PC-9 (cell line): ENCODE data around the gene SUOX. TPM values are rescaled to one million over a fixed set of nuclear protein-coding genes. Genes with fewer than 3 reads are reported as not detected.

Source experiments
- Bru-seq: library from RNA; stranded (reverse); fragments of 400-500 nt; gene quantifications from one replicate; lab custom pipeline; 2021; lab: Mats Ljungman, UMichigan
- BruChase-seq, 2 experiments: library from RNA; stranded (reverse); fragments of 400-500 nt; gene quantifications; one replicate each; lab custom pipeline; 2021; lab: Mats Ljungman, UMichigan
- BruUV-seq: library from RNA; stranded (reverse); fragments of 400-500 nt; replicated peaks from 2 replicates; lab custom pipeline; 2021; lab: Mats Ljungman, UMichigan
- CTCF ChIA-PET: fragments of 300-600 bp; sonication (Branson Sonifier 250); formaldehyde crosslinking; loops from one replicate; lab custom pipeline; 2022; ENCODE audit warnings: antibody characterized with exemption; lab: Charles Lee
- POLR2A ChIA-PET: fragments of 300-600 bp; sonication (Branson Sonifier 250); formaldehyde crosslinking; loops from one replicate; lab custom pipeline; 2022; ENCODE audit warnings: antibody characterized with exemption; ENCODE audit not compliant: unreplicated experiment; lab: Charles Lee
- DNase-seq, 2 experiments: peaks; one replicate each; pipeline versions ENCODE4 v3.0.0 to v3.0.0-alpha.2; 2015 to 2022; ENCODE audit warnings: mixed read lengths in 1 of 2
- H2AFZ ChIP-seq: fragments of 200-600 bp; sonication (generic); 2 replicates; pipeline ENCODE4 v1.8.1; 2017; ENCODE audit warnings: antibody characterized with exemption
- H3F3A ChIP-seq: fragments of 200-600 bp; sonication (generic); 2 replicates; pipeline ENCODE4 v1.8.1; 2017; ENCODE audit warnings: antibody characterized with exemption, mild to moderate bottlenecking, low read depth; ENCODE audit not compliant: insufficient read depth
- H3K27ac ChIP-seq: fragments of 200-600 bp; sonication (generic); 2 replicates; pipeline ENCODE4 v1.6.1; 2016; ENCODE audit warnings: mixed run types
- H3K27me3 ChIP-seq: fragments of 200-600 bp; sonication (generic); 2 replicates; pipeline ENCODE4 v1.6.1; 2016; ENCODE audit warnings: low read depth, mixed run types; ENCODE audit not compliant: insufficient read depth
- H3K36me3 ChIP-seq: fragments of 200-600 bp; sonication (generic); 2 replicates; pipeline ENCODE4 v1.6.1; 2016; ENCODE audit warnings: low read depth, mixed run types
- H3K4me1 ChIP-seq: fragments of 200-600 bp; sonication (generic); replicated peaks from 2 replicates; pipeline ENCODE4 v1.6.1; 2016; ENCODE audit warnings: mixed run types; ENCODE audit not compliant: insufficient read depth
- H3K4me2 ChIP-seq: fragments of 200-600 bp; sonication (generic); 2 replicates; pipeline ENCODE4 v1.6.1; 2017; ENCODE audit warnings: mixed run types
- H3K4me3 ChIP-seq: fragments of 200-600 bp; sonication (generic); 2 replicates; pipeline ENCODE4 v1.6.1; 2016; ENCODE audit warnings: mixed run types
- H3K79me2 ChIP-seq: fragments of 200-600 bp; sonication (generic); 2 replicates; pipeline ENCODE4 v1.6.1; 2017; ENCODE audit warnings: low read depth, mixed run types
- H3K9me2 ChIP-seq: fragments of 200-600 bp; sonication (generic); 2 replicates; pipeline ENCODE4 v1.8.1; 2017; ENCODE audit warnings: mild to moderate bottlenecking; ENCODE audit not compliant: insufficient read depth
- H3K9me3 ChIP-seq: fragments of 200-600 bp; sonication (generic); 2 replicates; pipeline ENCODE4 v1.8.1; 2016; ENCODE audit warnings: low read depth; ENCODE audit not compliant: insufficient read depth
- H4K20me1 ChIP-seq: fragments of 200-600 bp; sonication (generic); 2 replicates; pipeline ENCODE4 v1.8.1; 2017; ENCODE audit not compliant: insufficient read depth
- CTCF ChIP-seq: fragments of 200-600 bp; sonication (generic); conservative IDR thresholded peaks from 2 replicates; pipeline ENCODE4 v1.6.1; 2017; ENCODE audit warnings: mixed run types, antibody characterized with exemption, mild to moderate bottlenecking, moderate library complexity
- EZH2 ChIP-seq: fragments of 200-600 bp; sonication (generic); IDR thresholded peaks from 2 replicates; pipeline ENCODE4 v1.8.0; 2017; ENCODE audit warnings: antibody characterized with exemption, low read depth
- intact Hi-C: fragments of 100-400 bp; cut with micrococcal nuclease; formaldehyde crosslinking; loops from one replicate; pipeline ENCODE4 v1.10.0; 2022; ENCODE audit not compliant: unreplicated experiment
- long read RNA-seq: library from polyadenylated mRNA; stranded (forward); transcript quantifications from one replicate; pipeline ENCODE4 v2.0.0, GENCODE V29; 2022
- total RNA-seq: library from RNA; stranded (reverse); gene quantifications from 2 replicates; pipeline ENCODE4 v1.2.3, GENCODE V29; 2021

Gene SUOX
- 20.4 and 22.7 TPM in 2 replicates for total RNA-seq
- percentile 54 among the genes with signal in this experiment for Bru-seq, nascent RNA
- BruChase-seq, experiment 1, labeled RNA remaining after a 2-hour chase, result percentile 63 among the genes with signal in this experiment
- BruChase-seq, experiment 2, labeled RNA remaining after a 6-hour chase, result percentile 66 among the genes with signal in this experiment
- long read RNA-seq, transcript SUOX-204 (6 exons, 2,394 nt), result major isoform, 9 of 24 reads
- long read RNA-seq, transcript SUOX-201 (5 exons, 2,364 nt), result minor isoform, 8 of 24 reads
- long read RNA-seq, partial matches to known transcripts, result 1 of 24 reads
- long read RNA-seq, other reads (novel, unspliced or antisense), result 5 of 24 reads

DNA sequence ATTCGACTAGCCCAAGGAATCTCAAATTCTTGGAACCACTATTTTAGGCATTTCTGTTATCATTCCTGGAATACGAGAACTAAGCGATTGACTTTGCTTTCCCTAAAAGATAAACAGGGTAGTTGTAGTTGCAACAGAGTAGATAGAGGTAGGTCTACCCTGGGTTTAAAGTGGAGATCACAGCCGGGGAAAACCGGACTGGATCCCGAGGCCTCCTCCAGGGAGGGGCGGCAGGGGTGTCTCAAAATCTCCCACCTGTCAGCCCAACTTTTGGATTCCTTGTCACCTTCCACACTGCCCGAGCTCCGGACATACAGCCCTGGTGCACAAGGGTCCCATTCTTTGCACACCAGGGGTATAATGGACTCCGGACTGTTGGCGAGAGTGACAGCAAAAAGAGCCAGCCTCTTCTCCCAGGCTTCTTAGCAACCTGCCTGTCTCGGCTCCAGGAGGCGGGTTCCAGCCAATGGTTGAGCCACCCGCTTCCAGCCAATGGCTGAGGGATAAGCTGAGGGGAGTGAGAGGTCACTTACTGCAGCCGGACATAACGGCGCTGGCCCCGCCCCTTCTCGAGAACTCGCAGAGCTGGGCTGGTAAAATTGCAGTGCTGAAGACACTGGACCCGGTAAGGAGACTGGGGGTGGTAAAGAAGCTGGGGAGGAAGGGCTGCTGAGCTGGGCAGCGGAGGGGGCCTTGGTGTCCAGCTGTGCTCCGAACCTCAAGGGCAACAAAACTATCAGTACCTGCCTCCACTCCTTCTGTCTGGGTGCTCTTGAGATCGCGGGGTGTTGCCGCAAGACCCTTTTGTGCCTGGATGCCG is at the start of gene SUOX:
TSS of gene SUOX (plus strand) at position 562 of the 820 bp plus-strand sequence. CDS start 4,946 bp downstream, outside the sequence.
- peaks cover 5% of the 10 kb centered on the region; the same call in 1 of the 2 replicates for H3K79me2 ChIP-seq
- H3K4me2 ChIP-seq, result peak within 1 kb of the TSS; percentile 89
- BruUV-seq, result TSS peak; percentile 55
- no peaks in the 10 kb centered on the region for H3K9me2 ChIP-seq
- H2AFZ ChIP-seq, result peak within 1 kb of the TSS; percentile 92
- H3F3A ChIP-seq, result peaks cover 22% of the 10 kb centered on the region; the same call in 1 of the 2 replicates
- H3K27ac ChIP-seq, result no peak within 1 kb of the TSS
- ChIA-PET POLR2A (interaction anchor here (0.6 to 1.2 kb wide), 8 partner anchors 10 to 1748 kb away, joined by 3 to 8 read pairs (median 6); partner anchors contain the start of genes PA2G4, PYM1, RAB5B and STAT2), CTCF (interaction anchor here (0.6 to 2.2 kb wide), 9 partner anchors 10 to 274 kb away, joined by 3 to 10 read pairs (median 6); partner anchors contain the start of gene RAB5B)
- DNase-seq, result peak; percentile 94 to 95
- H3K27me3 ChIP-seq, result no peaks in the 10 kb centered on the region
- no peaks in the 10 kb centered on the region for H4K20me1 ChIP-seq
- peaks cover 9% of the 10 kb centered on the region for H3K4me1 ChIP-seq
- no peaks in the 10 kb centered on the region for H3K9me3 ChIP-seq
- peak within 1 kb of the TSS; percentile 70 for H3K4me3 ChIP-seq
- H3K36me3 ChIP-seq, result no peaks in the 10 kb centered on the region
- no peak; the same call in 1 of the 2 replicates for TF ChIP-seq CTCF
- no peak for TF ChIP-seq EZH2
- intact Hi-C loops, result loop anchor here (1.0 to 2.0 kb wide), 4 partner anchors 32 to 192 kb away; partner anchors contain the start of genes PA2G4, RPS26 and SMARCC2

DNA sequence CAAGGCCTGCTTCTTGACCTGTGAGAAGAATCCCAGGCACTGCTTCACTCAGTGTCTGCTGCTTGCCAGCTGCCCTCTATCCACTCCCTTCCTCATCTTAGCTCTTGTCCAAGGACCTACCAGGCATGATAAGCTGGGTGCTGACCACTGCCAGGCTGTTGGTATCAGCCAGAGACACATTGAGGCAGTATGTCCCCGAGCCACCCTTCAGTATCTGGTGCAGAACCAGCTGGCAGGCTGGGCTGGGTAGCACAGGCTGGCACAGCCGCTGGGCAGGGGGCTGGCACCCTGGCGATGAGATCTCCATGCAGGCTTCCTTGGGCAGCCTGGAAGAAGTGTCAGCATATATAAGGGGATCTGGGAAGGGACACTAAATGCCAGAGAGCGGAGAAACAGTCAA is 41.7 kb upstream of the SUOX start:
- no TSS peak for BruUV-seq
- peaks cover 43% of the 10 kb centered on the region for H3K4me1 ChIP-seq
- no peaks in the 10 kb centered on the region for H3K27me3 ChIP-seq
- no peak for DNase-seq
- peaks cover 30% of the 10 kb centered on the region for H3F3A ChIP-seq
- 0 out of 2 replicates have a peak, but pooled peaks cover 3% of the 10 kb centered on the region for H3K36me3 ChIP-seq
- no peaks in the 10 kb centered on the region for H4K20me1 ChIP-seq
- peak overlapping the region; percentile 49 for H3K4me2 ChIP-seq
- no peak overlapping the region for H3K4me3 ChIP-seq
- peak overlapping the region; percentile 58; the same call in 1 of the 2 replicates for H3K27ac ChIP-seq
- H3K9me3 ChIP-seq, result no peaks in the 10 kb centered on the region
- intact Hi-C loops, result loop anchor here (10.0 kb wide), 1 partner anchor 89 kb away; the partner anchor contains the start of gene RPS26
- no peak for TF ChIP-seq CTCF
- TF ChIP-seq EZH2, result no peak
- H3K79me2 ChIP-seq, result no peaks in the 10 kb centered on the region
- ChIA-PET CTCF (no interaction called here), POLR2A (interaction anchor here (0.5 to 1.2 kb wide), 2 partner anchors 19 to 138 kb away, joined by 3 to 5 read pairs; partner anchors contain the start of gene SARNP)
- H2AFZ ChIP-seq, result no peak overlapping the region
- no peaks in the 10 kb centered on the region for H3K9me2 ChIP-seq
